HG03025 (cell line): ENCODE measurements around the gene SULT1A3.
"Not testable (repeated sequence)": the region's sequence is repeated elsewhere in the genome, so short reads cannot be mapped to it uniquely, and the experiment has no call there.

Source experiments
- ATAC-seq: cut with Tn5 transposase; IDR thresholded peaks from one replicate; pipeline ENCODE4 v1.9.1; 2021; ENCODE audit warnings: mild to moderate bottlenecking, moderate library complexity; ENCODE audit not compliant: unreplicated experiment, low FRiP score

The SULT1A3 gene

GRCh38 chr16:30186444-30186781 is 12.6 kb upstream of the SULT1A3 start:
- no peak for ATAC-seq

- no peak for ATAC-seq
Observed at GRCh38 chr16:30186782-30187555, 12.1 kb upstream of the SULT1A3 start.

- ATAC-seq = no peak
Observed at GRCh38 chr16:30187556-30187865, 11.5 kb upstream of the SULT1A3 start.

GRCh38 chr16:30187971-30188561 is 11.0 kb upstream of the SULT1A3 start:
- no peak for ATAC-seq

GRCh38 chr16:30191158-30191557 is 7.9 kb upstream of the SULT1A3 start:
- not testable (repeated sequence) for ATAC-seq

- ATAC-seq = peak; percentile 16
Observed at GRCh38 chr16:30193098-30193497, 6.0 kb upstream of the SULT1A3 start.

- ATAC-seq = peak; percentile 84
Observed at GRCh38 chr16:30193615-30194014, 5.4 kb upstream of the SULT1A3 start, which contains the start of the genes BOLA2B and SLX1A. TSS of gene BOLA2B (minus strand) at chr16:30193666. CDS start at chr16:30193595, 71 bp downstream. TSS of gene SLX1A (plus strand) at chr16:30193875. CDS start at chr16:30194085, 210 bp downstream.

GRCh38 chr16:30194172-30194925 is 4.7 kb upstream of the SULT1A3 start:
- peak; percentile 65 for ATAC-seq

GRCh38 chr16:30197001-30197400 is 2.1 kb upstream of the SULT1A3 start:
- not testable (repeated sequence) for ATAC-seq

- not testable (repeated sequence) for ATAC-seq
Observed at GRCh38 chr16:30199608-30200343, 721 bp downstream of the SULT1A3 start.

- ATAC-seq = not testable (repeated sequence)
Observed at GRCh38 chr16:30205541-30206236, 6.6 kb downstream of the SULT1A3 start.

GRCh38 chr16:30206252-30206651 is 7.2 kb downstream of the SULT1A3 start:
- ATAC-seq = not testable (repeated sequence)

- not testable (repeated sequence) for ATAC-seq
Observed at GRCh38 chr16:30207063-30207704, 8.1 kb downstream of the SULT1A3 start.

- ATAC-seq = not testable (repeated sequence)
Observed at GRCh38 chr16:30209032-30209431, 10.0 kb downstream of the SULT1A3 start.

GRCh38 chr16:30211414-30211813 is 12.4 kb downstream of the SULT1A3 start:
- not testable (repeated sequence) for ATAC-seq

- not testable (repeated sequence) for ATAC-seq
Observed at GRCh38 chr16:30217082-30217481, 18.0 kb downstream of the SULT1A3 start.

- ATAC-seq = not testable (repeated sequence)
Observed at GRCh38 chr16:30248379-30248778, 49.3 kb downstream of the SULT1A3 start, which contains the start of gene NPIPB13. TSS of gene NPIPB13 (minus strand) at chr16:30248479. CDS start at chr16:30245573, 2,906 bp downstream.
